A673 (cell line): ENCODE measurements around the gene TPGS2.

ENCODE experiments used
- EZH2 ChIP-seq: fragments of 200-600 bp; sonication (generic); IDR thresholded peaks from 2 replicates; pipeline ENCODE4 v1.6.1; 2017; ENCODE audit warnings: borderline replicate concordance, low read depth, mild to moderate bottlenecking, mixed read lengths, antibody characterized with exemption, low read length; ENCODE audit not compliant: poor library complexity, severe bottlenecking
- TF ChIP-seq, protein P1 (sequence below): fragments of 300-800, 200-600 bp; sonication (generic); conservative IDR thresholded peaks from 2 replicates; pipeline ENCODE4 v1.5.1; 2017; ENCODE audit warnings: low read depth, mild to moderate bottlenecking, antibody characterized with exemption, low read length, moderate library complexity, mixed read lengths

DNA sequence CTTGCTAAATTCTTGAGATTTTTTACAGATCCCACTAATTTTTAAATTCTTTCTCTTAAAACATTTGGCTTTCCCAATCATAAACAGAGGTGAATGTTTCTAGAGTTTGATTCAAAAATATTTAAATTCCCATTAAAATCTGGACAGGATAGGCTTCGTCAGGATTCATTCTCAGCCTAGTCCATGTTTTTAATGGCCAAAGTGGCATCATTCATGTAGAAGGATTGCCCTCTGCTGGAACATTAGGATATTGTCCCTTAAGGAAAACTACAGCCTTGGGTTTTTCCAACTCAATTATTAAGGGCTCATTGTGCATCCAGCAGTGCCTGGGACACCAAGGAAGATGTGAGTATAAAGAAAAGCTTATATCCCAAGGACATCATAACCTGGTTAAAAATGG lies 71.7 kb downstream of the TPGS2 start:
- TF ChIP-seq, protein P1, sequence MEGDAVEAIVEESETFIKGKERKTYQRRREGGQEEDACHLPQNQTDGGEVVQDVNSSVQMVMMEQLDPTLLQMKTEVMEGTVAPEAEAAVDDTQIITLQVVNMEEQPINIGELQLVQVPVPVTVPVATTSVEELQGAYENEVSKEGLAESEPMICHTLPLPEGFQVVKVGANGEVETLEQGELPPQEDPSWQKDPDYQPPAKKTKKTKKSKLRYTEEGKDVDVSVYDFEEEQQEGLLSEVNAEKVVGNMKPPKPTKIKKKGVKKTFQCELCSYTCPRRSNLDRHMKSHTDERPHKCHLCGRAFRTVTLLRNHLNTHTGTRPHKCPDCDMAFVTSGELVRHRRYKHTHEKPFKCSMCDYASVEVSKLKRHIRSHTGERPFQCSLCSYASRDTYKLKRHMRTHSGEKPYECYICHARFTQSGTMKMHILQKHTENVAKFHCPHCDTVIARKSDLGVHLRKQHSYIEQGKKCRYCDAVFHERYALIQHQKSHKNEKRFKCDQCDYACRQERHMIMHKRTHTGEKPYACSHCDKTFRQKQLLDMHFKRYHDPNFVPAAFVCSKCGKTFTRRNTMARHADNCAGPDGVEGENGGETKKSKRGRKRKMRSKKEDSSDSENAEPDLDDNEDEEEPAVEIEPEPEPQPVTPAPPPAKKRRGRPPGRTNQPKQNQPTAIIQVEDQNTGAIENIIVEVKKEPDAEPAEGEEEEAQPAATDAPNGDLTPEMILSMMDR = peak; percentile 71
- TF ChIP-seq EZH2 = no peak
